ENCODE data around the gene NTSR2.

NTSR2 gene

GRCh38 chr2:11657646-11658045 is 12.3 kb downstream of the NTSR2 start:
- no peak for DNase-seq (ENCODE audit: low read depth in 2 of 2)

- no peak for DNase-seq (ENCODE audit: low read depth in 2 of 2)
These were observed 12.8 kb downstream of the NTSR2 start for GRCh38 chr2:11657195-11657594.

GRCh38 chr2:11656671-11657101 is 13.3 kb downstream of the NTSR2 start:
- DNase-seq (ENCODE audit: low read depth in 2 of 2) = no peak

- DNase-seq (ENCODE audit: low read depth in 2 of 2) = no peak
These were observed 13.7 kb downstream of the NTSR2 start for GRCh38 chr2:11656252-11656651.

- DNase-seq (ENCODE audit: low read depth in 2 of 2) = no peak
These were observed 14.5 kb downstream of the NTSR2 start for GRCh38 chr2:11655495-11655894.

GRCh38 chr2:11652553-11652952 is 17.4 kb downstream of the NTSR2 start:
- DNase-seq (ENCODE audit: low read depth in 2 of 2) = no peak

- DNase-seq (ENCODE audit: low read depth in 2 of 2) = no peak
These were observed 18.0 kb downstream of the NTSR2 start for GRCh38 chr2:11651856-11652548.

- no peak for DNase-seq (ENCODE audit: low read depth in 2 of 2)
These were observed 20.9 kb downstream of the NTSR2 start for GRCh38 chr2:11649093-11649492.

GRCh38 chr2:11647834-11648600 is 22.0 kb downstream of the NTSR2 start:
- no peak for DNase-seq (ENCODE audit: low read depth in 2 of 2)

- DNase-seq (ENCODE audit: low read depth in 2 of 2) = no peak
These were observed 23.5 kb downstream of the NTSR2 start for GRCh38 chr2:11646530-11646929.

GRCh38 chr2:11644293-11644692 is 25.7 kb downstream of the NTSR2 start:
- no peak for DNase-seq (ENCODE audit: low read depth in 2 of 2)

- DNase-seq (ENCODE audit: low read depth in 2 of 2) = no peak
These were observed 27.0 kb downstream of the NTSR2 start for GRCh38 chr2:11642972-11643371.

GRCh38 chr2:11640132-11640531 is 29.9 kb downstream of the NTSR2 start:
- no peak for DNase-seq (ENCODE audit: low read depth in 2 of 2)

GRCh38 chr2:11639503-11639902 is 30.5 kb downstream of the NTSR2 start:
- no peak for DNase-seq (ENCODE audit: low read depth in 2 of 2)

- no peak for DNase-seq (ENCODE audit: low read depth in 2 of 2)
These were observed 32.4 kb downstream of the NTSR2 start for GRCh38 chr2:11637546-11637945.

- no peak for DNase-seq (ENCODE audit: low read depth in 2 of 2)
These were observed 33.3 kb downstream of the NTSR2 start for GRCh38 chr2:11636593-11637295.

- no peak for DNase-seq (ENCODE audit: low read depth in 2 of 2)
These were observed 34.9 kb downstream of the NTSR2 start for GRCh38 chr2:11635141-11635540.

GRCh38 chr2:11634584-11634983 is 35.4 kb downstream of the NTSR2 start:
- DNase-seq (ENCODE audit: low read depth in 2 of 2) = no peak

GRCh38 chr2:11633923-11634478 is 36.0 kb downstream of the NTSR2 start:
- no peak for DNase-seq (ENCODE audit: low read depth in 2 of 2)

GRCh38 chr2:11631462-11631861 is 38.5 kb downstream of the NTSR2 start:
- DNase-seq (ENCODE audit: low read depth in 2 of 2) = no peak

- DNase-seq (ENCODE audit: low read depth in 2 of 2) = no peak
These were observed 39.1 kb downstream of the NTSR2 start for GRCh38 chr2:11630855-11631254.

- no peak for DNase-seq (ENCODE audit: low read depth in 2 of 2)
These were observed 40.1 kb downstream of the NTSR2 start for GRCh38 chr2:11629851-11630250.

All from stimulated activated CD8-positive, alpha-beta memory T cell treated with anti-CD3 and anti-CD28 coated beads, Interleukin-2, amount 100 ng/mL, for 1 hour (primary cell).